Dermis lymphatic vessel endothelial cell (primary cell): ENCODE data around the gene CCSER2. TPM values are rescaled to one million over a fixed set of nuclear protein-coding genes. Genes with fewer than 3 reads are reported as not detected.

Source experiments
- total RNA-seq: library from RNA; depleted of rRNA; stranded (reverse); fragments of >200 nt; gene quantifications from 2 replicates; pipeline ENCODE4 v1.2.1, GENCODE V29; 2014

CCSER2 gene, protein sequence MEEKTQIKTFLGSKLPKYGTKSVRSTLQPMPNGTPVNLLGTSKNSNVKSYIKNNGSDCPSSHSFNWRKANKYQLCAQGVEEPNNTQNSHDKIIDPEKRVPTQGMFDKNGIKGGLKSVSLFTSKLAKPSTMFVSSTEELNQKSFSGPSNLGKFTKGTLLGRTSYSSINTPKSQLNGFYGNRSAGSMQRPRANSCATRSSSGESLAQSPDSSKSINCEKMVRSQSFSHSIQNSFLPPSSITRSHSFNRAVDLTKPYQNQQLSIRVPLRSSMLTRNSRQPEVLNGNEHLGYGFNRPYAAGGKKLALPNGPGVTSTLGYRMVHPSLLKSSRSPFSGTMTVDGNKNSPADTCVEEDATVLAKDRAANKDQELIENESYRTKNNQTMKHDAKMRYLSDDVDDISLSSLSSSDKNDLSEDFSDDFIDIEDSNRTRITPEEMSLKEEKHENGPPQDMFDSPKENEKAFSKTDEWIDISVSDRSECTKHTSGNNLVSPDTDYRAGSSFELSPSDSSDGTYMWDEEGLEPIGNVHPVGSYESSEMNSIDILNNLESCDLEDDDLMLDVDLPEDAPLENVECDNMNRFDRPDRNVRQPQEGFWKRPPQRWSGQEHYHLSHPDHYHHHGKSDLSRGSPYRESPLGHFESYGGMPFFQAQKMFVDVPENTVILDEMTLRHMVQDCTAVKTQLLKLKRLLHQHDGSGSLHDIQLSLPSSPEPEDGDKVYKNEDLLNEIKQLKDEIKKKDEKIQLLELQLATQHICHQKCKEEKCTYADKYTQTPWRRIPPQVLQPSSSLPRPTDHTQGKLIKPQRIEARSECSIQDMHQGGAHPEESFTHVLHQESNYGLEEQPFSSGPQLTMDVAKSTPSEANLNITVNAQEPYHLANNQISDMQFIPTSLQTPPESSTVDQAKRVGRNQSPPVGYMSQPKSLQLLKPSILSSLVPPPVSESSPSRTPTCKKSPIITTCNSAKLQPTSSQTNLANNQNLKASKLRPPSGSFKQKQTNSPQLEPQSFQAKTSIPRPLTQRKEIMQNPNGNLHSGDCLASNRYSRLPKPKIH
- total RNA-seq = 20.2 and 27.7 TPM in 2 replicates

DNA sequence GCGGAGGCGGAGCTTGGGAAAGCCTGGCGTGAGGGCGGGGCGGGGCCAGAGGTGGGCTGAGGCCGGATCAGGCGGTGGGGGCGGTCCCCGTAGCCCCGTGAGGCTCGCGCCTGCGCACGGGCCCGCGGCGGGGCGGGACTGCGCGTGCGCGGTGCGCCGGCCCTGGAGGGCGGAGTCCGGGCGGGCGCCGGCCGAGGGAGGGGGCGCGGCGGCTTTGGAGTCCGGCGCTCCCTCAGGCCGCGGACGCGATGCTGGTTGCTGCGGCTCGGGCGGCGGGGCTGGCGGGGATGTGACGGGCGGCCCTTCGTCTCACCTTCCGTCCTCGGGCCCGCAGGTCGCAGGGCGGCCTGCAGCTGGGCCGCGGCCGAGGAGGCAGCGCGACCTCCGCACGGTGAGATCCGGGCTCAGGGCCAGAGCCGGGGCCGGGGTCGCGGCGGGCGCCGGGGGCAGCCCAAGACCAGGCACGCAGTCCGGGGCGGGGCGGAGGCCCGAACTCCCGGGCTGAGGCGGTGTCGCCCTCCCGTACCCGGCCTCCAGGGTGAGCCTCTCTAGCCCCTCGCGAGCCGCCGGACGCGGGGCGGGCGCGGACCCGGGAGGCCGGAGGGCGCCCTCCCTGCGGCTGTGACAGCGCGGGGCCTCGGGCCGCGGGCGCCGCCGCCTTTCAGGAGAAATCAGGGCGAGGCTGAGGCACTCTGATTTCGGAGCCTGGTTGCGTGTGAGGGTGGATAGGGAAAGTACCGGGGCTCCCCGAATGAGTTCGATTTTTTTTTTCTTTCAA lies at the start of gene CCSER2:
TSS of gene CCSER2 (plus strand) at position 172 of the 778 bp plus-strand sequence. CDS start 42,464 bp downstream, outside the sequence.

Other genes with a start within 250 kb of the CCSER2 start
- gene GHITM, start 189.1 kb upstream of the CCSER2 start, total RNA-seq = 190 and 194 TPM in 2 replicates
- not detected in 2 replicates for gene GPR15LG, start 154.8 kb upstream of the CCSER2 start, total RNA-seq
- under 0.01 and 0.09 TPM in 2 replicates for gene CDHR1, start 134.1 kb upstream of the CCSER2 start, total RNA-seq
- gene LRIT2, start 103.0 kb upstream of the CCSER2 start, total RNA-seq = not detected in 2 replicates
- not detected in 2 replicates for gene LRIT1, start 87.0 kb upstream of the CCSER2 start, total RNA-seq
- gene RGR, start 83.5 kb upstream of the CCSER2 start, total RNA-seq = not detected in 2 replicates